Fibroblast of mammary gland (primary cell): ENCODE measurements around the gene CSTPP1.

Source experiments
- DNase-seq: peaks from one replicate; pipeline ENCODE4 v3.0.0-alpha.2; 2010; ENCODE audit warnings: low read depth
- H3K4me3 ChIP-seq: 2 replicates; pipeline ENCODE4 v1.5.1; 2011; ENCODE audit warnings: low read depth, mild to moderate bottlenecking, low read length, moderate library complexity; ENCODE audit not compliant: control insufficient read depth
- CTCF ChIP-seq: conservative IDR thresholded peaks from 2 replicates; pipeline ENCODE4 v1.5.1; 2011; ENCODE audit warnings: low read depth, low read length, inconsistent platforms; ENCODE audit not compliant: control insufficient read depth, insufficient read depth

CSTPP1 gene

GRCh38 chr11:46900091-46900746, 36.3 kb upstream of the CSTPP1 start:
- TF ChIP-seq CTCF: no peak
- no peak for DNase-seq
- no peak overlapping the region for H3K4me3 ChIP-seq

GRCh38 chr11:46901156-46901555, 35.4 kb upstream of the CSTPP1 start:
- DNase-seq: no peak
- H3K4me3 ChIP-seq: no peak overlapping the region
- TF ChIP-seq CTCF: no peak

DNA sequence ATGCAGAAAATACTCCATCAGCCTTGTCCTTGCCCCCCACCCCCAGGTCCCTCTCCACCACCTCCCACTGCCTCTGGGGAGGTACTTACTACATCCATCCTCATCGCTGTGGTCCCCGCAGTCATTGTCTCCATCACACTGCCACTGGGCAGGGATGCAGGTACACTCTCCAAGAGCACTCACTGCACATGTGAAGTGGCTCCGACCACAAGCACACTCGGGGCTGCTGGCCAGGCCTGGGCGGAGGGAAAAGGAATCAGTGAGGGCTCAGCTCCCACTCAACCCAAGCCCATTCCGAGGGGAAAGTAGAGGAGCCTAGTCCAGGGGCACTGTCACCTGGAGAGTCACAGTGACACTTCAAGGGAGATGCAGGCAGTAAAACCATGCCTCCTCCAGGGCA, 33.9 kb upstream of the CSTPP1 start:
- TF ChIP-seq CTCF: no peak
- H3K4me3 ChIP-seq: no peak overlapping the region
- no peak for DNase-seq

DNA sequence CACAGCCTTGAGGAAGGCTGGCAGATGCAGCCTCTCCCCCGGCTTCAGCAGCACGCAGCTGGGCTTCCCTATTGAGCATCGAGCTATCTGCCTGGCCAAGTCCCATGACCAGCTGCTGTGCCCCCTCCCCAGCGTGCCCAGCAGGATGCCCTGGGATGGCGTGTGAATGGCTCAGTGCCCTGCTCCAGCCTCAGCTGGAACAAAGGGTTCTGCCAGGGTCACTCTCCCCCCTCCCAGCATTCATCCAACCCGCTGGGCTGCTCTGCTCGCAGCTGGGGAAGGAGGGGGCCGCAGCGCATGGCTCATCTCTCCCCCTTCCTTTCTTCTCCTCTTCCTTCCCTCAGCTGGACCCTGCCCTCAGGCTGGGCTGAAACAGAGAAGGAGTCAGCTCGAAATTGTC, 32.7 kb upstream of the CSTPP1 start:
- H3K4me3 ChIP-seq: no peak overlapping the region
- no peak for DNase-seq
- TF ChIP-seq CTCF: no peak

GRCh38 chr11:46905806-46906205, 30.8 kb upstream of the CSTPP1 start:
- no peak overlapping the region for H3K4me3 ChIP-seq
- no peak for DNase-seq
- no peak for TF ChIP-seq CTCF

- TF ChIP-seq CTCF: no peak
- no peak overlapping the region for H3K4me3 ChIP-seq
- no peak for DNase-seq
Observed at GRCh38 chr11:46906609-46907041, 29.9 kb upstream of the CSTPP1 start.

GRCh38 chr11:46907606-46908005, 29.0 kb upstream of the CSTPP1 start:
- TF ChIP-seq CTCF: no peak
- no peak overlapping the region for H3K4me3 ChIP-seq
- no peak for DNase-seq
